ENCODE measurements around the gene NCOR1.

Gene NCOR1

DNA sequence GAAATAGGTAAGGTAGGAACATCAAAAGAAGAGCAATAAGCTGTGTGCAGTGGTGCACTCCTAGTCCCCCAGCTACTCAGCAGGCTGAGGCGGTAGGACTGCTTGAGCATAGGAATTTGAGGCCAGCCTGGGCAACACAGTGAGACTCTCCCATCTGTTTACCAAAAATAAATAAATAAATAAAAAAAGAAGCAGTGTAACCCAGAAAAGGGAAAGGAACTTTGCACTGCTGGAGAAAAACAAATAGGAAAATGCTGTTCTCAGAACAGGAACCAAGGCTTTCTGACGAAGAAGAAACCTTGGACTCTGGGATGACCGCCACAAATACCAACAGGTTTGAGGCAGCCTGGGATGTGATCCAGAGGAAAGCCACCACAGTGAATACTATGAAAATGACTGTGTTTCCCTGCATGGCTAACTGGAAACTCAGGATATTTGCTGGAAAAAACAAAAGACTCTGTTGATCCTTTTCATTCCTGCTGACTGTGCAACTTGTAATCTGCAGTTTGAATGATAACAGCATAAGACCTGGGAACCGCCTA, 174.6 kb downstream of the NCOR1 start:
- TF ChIP-seq, protein P1, sequence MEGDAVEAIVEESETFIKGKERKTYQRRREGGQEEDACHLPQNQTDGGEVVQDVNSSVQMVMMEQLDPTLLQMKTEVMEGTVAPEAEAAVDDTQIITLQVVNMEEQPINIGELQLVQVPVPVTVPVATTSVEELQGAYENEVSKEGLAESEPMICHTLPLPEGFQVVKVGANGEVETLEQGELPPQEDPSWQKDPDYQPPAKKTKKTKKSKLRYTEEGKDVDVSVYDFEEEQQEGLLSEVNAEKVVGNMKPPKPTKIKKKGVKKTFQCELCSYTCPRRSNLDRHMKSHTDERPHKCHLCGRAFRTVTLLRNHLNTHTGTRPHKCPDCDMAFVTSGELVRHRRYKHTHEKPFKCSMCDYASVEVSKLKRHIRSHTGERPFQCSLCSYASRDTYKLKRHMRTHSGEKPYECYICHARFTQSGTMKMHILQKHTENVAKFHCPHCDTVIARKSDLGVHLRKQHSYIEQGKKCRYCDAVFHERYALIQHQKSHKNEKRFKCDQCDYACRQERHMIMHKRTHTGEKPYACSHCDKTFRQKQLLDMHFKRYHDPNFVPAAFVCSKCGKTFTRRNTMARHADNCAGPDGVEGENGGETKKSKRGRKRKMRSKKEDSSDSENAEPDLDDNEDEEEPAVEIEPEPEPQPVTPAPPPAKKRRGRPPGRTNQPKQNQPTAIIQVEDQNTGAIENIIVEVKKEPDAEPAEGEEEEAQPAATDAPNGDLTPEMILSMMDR (conservative IDR thresholded peaks at IDR 0.05; ENCODE audit: low read depth, low read length): no peak
- Histone ChIP-seq H3K9ac (no peak overlapping the region), H3K27me3 (ENCODE audit: insufficient read depth, low read depth) (no peaks in the 10 kb centered on the region), H3K79me2 (ENCODE audit: insufficient read depth, low read depth) (no peaks in the 10 kb centered on the region), H2AFZ (ENCODE audit: low read depth) (no peak overlapping the region), H4K20me1 (ENCODE audit: insufficient read depth) (no peaks in the 10 kb centered on the region), H3K36me3 (ENCODE audit: insufficient read depth) (no peaks in the 10 kb centered on the region), H3K4me3 (IDR thresholded peaks at IDR 0.05; ENCODE audit: insufficient read depth, low read depth, low read length) (no peak overlapping the region), H3K4me2 (no peak overlapping the region), H3K4me1 (ENCODE audit: low read depth, poor library complexity, severe bottlenecking) (peaks cover 35% of the 10 kb centered on the region), H3K27ac (no peak overlapping the region)

DNA sequence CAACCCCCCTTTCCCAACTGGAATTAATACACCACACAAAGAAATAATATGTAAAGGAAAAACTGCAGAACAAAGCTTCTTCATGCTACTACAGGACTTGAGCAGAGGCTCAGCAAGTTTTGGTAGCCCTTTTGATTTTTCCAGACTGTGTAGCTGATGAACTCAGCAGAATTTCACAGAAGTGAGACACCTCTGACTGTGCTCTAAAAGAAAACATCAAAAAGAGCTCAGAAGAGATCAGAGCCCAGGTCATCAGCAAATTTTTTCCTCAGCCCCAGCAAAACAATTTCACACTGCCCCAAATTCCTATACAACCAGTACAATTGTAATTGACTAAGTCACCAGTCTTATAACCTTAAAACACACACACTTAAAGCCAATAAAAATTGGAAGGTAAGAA, 177.7 kb downstream of the NCOR1 start:
- Histone ChIP-seq H2AFZ (ENCODE audit: low read depth) (no peak overlapping the region), H3K9ac (no peak overlapping the region; the same call in 1 of the 2 replicates), H4K20me1 (ENCODE audit: insufficient read depth) (no peaks in the 10 kb centered on the region), H3K4me2 (peak overlapping the region; percentile 54), H3K4me1 (ENCODE audit: low read depth, poor library complexity, severe bottlenecking) (peaks cover 39% of the 10 kb centered on the region), H3K36me3 (ENCODE audit: insufficient read depth) (no peaks in the 10 kb centered on the region), H3K79me2 (ENCODE audit: insufficient read depth, low read depth) (no peaks in the 10 kb centered on the region), H3K27ac (peak overlapping the region; percentile 66), H3K4me3 (IDR thresholded peaks at IDR 0.05; ENCODE audit: insufficient read depth, low read depth, low read length) (no peak overlapping the region), H3K27me3 (ENCODE audit: insufficient read depth, low read depth) (no peaks in the 10 kb centered on the region)
- TF ChIP-seq, protein P1 (conservative IDR thresholded peaks at IDR 0.05; ENCODE audit: low read depth, low read length): no peak

DNA sequence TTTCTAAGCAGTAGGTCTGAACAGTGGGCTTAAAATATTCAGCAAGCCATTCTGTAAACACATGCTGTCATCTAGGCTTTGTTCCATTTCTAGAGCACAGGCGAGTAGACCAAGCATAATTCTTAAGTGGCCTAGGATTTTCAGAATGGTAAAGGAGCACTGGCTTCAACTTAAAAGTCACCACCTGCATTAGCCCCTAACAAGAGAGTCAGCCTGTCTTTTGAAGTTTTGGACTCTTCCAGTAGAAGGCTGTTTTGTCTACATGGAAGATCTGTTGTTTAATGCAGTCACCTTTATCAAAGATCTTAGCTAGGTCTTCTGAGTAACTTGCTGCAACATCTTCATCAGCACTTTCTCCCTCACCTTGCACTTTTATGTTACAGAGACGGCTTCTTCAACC, 179.1 kb downstream of the NCOR1 start:
- no peaks in the 10 kb centered on the region for H3K79me2 ChIP-seq (ENCODE audit: insufficient read depth, low read depth)
- H3K4me3 ChIP-seq (IDR thresholded peaks at IDR 0.05; ENCODE audit: insufficient read depth, low read depth, low read length): no peak overlapping the region
- H4K20me1 ChIP-seq (ENCODE audit: insufficient read depth): no peaks in the 10 kb centered on the region
- TF ChIP-seq, protein P1 (conservative IDR thresholded peaks at IDR 0.05; ENCODE audit: low read depth, low read length): no peak
- no peak overlapping the region for H3K9ac ChIP-seq
- H3K36me3 ChIP-seq (ENCODE audit: insufficient read depth): no peaks in the 10 kb centered on the region
- H2AFZ ChIP-seq (ENCODE audit: low read depth): no peak overlapping the region
- peak overlapping the region; percentile 54; the same call in 1 of the 2 replicates for H3K4me2 ChIP-seq
- H3K27me3 ChIP-seq (ENCODE audit: insufficient read depth, low read depth): no peaks in the 10 kb centered on the region
- H3K27ac ChIP-seq: peak overlapping the region; percentile 66; the same call in 1 of the 2 replicates
- peaks cover 39% of the 10 kb centered on the region for H3K4me1 ChIP-seq (ENCODE audit: low read depth, poor library complexity, severe bottlenecking)

DNA sequence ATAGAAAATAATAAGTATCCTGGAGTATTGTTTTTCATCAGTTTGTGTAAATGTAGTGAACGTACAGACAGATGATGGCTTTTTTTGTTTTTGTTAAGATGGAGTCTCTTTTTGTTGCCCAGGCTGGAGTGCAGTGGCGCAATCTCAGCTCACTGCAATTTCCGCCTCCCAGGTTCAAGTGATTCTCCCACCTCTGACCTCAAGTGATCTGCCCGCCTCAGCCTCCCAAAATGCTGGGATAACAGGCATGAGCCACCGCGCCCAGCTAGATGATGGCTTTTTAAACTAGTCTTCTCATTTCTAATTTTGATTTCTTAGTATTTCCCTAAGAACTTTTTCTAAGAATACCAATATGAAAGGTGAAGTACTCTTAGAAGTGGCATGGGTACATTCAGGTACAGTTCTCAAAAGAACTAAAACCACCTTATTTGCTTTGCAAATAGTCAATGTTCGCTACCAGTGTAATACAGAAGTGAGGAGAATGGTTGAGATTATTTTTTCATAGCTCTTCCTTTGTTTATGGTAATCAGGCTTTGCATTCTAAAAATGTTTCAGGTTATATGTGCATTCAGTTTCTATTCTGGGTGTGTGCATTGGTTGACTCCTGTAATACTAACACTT, 181.5 kb downstream of the NCOR1 start:
- TF ChIP-seq, protein P1 (conservative IDR thresholded peaks at IDR 0.05; ENCODE audit: low read depth, low read length): no peak
- Histone ChIP-seq H3K36me3 (ENCODE audit: insufficient read depth) (no peaks in the 10 kb centered on the region), H2AFZ (ENCODE audit: low read depth) (no peak overlapping the region)

More for the DNA sequence above, 181.5 kb downstream of the NCOR1 start:
- H3K4me3 ChIP-seq (IDR thresholded peaks at IDR 0.05; ENCODE audit: insufficient read depth, low read depth, low read length): no peak overlapping the region
- peaks cover 35% of the 10 kb centered on the region for H3K4me1 ChIP-seq (ENCODE audit: low read depth, poor library complexity, severe bottlenecking)
- no peaks in the 10 kb centered on the region for H3K79me2 ChIP-seq (ENCODE audit: insufficient read depth, low read depth)
- H3K9ac ChIP-seq: no peak overlapping the region
- H3K27ac ChIP-seq: no peak overlapping the region
- no peaks in the 10 kb centered on the region for H3K27me3 ChIP-seq (ENCODE audit: insufficient read depth, low read depth)
- no peak overlapping the region for H3K4me2 ChIP-seq
- no peaks in the 10 kb centered on the region for H4K20me1 ChIP-seq (ENCODE audit: insufficient read depth)

All from KMS-11 (cell line).